B cell (primary cell): ENCODE results near the gene VWA8. TPM values are rescaled to one million over a fixed set of nuclear protein-coding genes. Genes with fewer than 3 reads are reported as not detected.

Experiments
- ATAC-seq: fragments of 200-7000 bp; cut with Tn5 transposase; one replicate; pipeline ENCODE4 v1.10.0; 2021; ENCODE audit warnings: low read depth, mild to moderate bottlenecking, moderate number of reproducible peaks, moderate library complexity
- CTCF ChIA-PET: fragments of 350-600 bp; sonication (Branson Sonifier 250); formaldehyde crosslinking; loops from one replicate; lab custom pipeline; 2021; ENCODE audit warnings: antibody characterized with exemption, inconsistent platforms; lab: Charles Lee
- POLR2A ChIA-PET: fragments of 350-600 bp; sonication (Branson Sonifier 250); formaldehyde crosslinking; loops from one replicate; lab custom pipeline; 2021; ENCODE audit warnings: antibody characterized with exemption; lab: Charles Lee
- DNase-seq: peaks from one replicate; pipeline ENCODE4 v3.0.0; 2013
- H2AFZ ChIP-seq: 2 replicates; pipeline ENCODE4 v1.6.1; 2012; ENCODE audit warnings: mild to moderate bottlenecking, low read depth, low read length; ENCODE audit not compliant: insufficient read depth, poor library complexity, severe bottlenecking
- H3K27ac ChIP-seq, 2 donors: 1 replicate in 1 of 2; 2 replicates in 1 of 2; pipeline ENCODE4 v1.5.1; 2012 to 2013; ENCODE audit warnings: low read length in 2 of 2, mild to moderate bottlenecking in 2 of 2, moderate library complexity in 1 of 2
- H3K27me3 ChIP-seq, 4 experiments: fragments of 200-600 bp in 1 of 4; sonication (generic) in 1 of 4; replicated peaks in 1 of 4; 1 replicate in 2 of 4; 2 replicates in 2 of 4; pipeline versions ENCODE4 v1.6.1 to v1.7.0; 2013 to 2016; ENCODE audit warnings: low read length in 3 of 4, mild to moderate bottlenecking in 2 of 4, mixed read lengths in 1 of 4, moderate library complexity in 1 of 4; ENCODE audit not compliant: insufficient read depth in 4 of 4, control insufficient read depth in 3 of 4; ENCODE audit errors: control extremely low read depth in 1 of 4
- H3K36me3 ChIP-seq, 2 experiments: replicated peaks in 1 of 2; 1 replicate in 1 of 2; 2 replicates in 1 of 2; pipeline versions ENCODE4 v1.6.1 to v1.7.1; 2013; ENCODE audit warnings: low read length in 1 of 2; ENCODE audit not compliant: insufficient read depth in 2 of 2, control insufficient read depth in 1 of 2; ENCODE audit errors: control extremely low read depth in 1 of 2, extremely low read depth in 1 of 2
- H3K4me1 ChIP-seq, 2 donors: fragments of 200-600 bp in 1 of 2; sonication (generic) in 1 of 2; 1 replicate in 1 of 2; 2 replicates in 1 of 2; pipeline versions ENCODE4 v1.5.1 to v1.6.1; 2013 to 2017; ENCODE audit warnings: low read length in 2 of 2; ENCODE audit not compliant: control insufficient read depth in 2 of 2, insufficient read depth in 2 of 2
- H3K4me2 ChIP-seq: replicated peaks from 2 replicates; pipeline ENCODE3; 2012; ENCODE audit warnings: mild to moderate bottlenecking, low read depth, low read length; ENCODE audit not compliant: poor library complexity, severe bottlenecking
- H3K4me3 ChIP-seq, 5 experiments: fragments of 200-600 bp in 1 of 5; sonication (generic) in 1 of 5; 1 replicate in 3 of 5; 2 replicates in 2 of 5; pipeline versions ENCODE4 v1.5.1 to v1.7.0; 2011 to 2016; ENCODE audit warnings: low read length in 4 of 5, mild to moderate bottlenecking in 4 of 5, low read depth in 2 of 5, control low read depth in 1 of 5, moderate library complexity in 1 of 5; ENCODE audit not compliant: insufficient read depth in 1 of 5; ENCODE audit errors: control extremely low read depth in 1 of 5, extremely low read depth in 1 of 5
- H3K79me2 ChIP-seq: fragments of 200-600 bp; sonication (generic); one replicate; pipeline ENCODE4 v1.6.0; 2016; ENCODE audit warnings: low read length; ENCODE audit not compliant: control insufficient read depth, insufficient read depth
- H3K9ac ChIP-seq: fragments of 200-600 bp; sonication (generic); 2 replicates; pipeline ENCODE4 v1.6.1; 2017; ENCODE audit warnings: mild to moderate bottlenecking, low read length, moderate library complexity
- H3K9me3 ChIP-seq, 3 donors: one replicate each; pipeline versions ENCODE4 v1.6.1 to v1.7.1; 2013; ENCODE audit warnings: low read length in 2 of 3; ENCODE audit not compliant: control insufficient read depth in 2 of 3, insufficient read depth in 1 of 3; ENCODE audit errors: control extremely low read depth in 1 of 3
- H4K20me1 ChIP-seq: 2 replicates; pipeline ENCODE4 v1.6.0; 2012; ENCODE audit warnings: mild to moderate bottlenecking, low read length; ENCODE audit not compliant: insufficient read depth, control insufficient read depth, poor library complexity, severe bottlenecking
- H3K27ac Mint-ChIP-seq: one replicate; pipeline ENCODE4 v1.8.0; 2021; ENCODE audit warnings: mixed read lengths
- H3K27me3 Mint-ChIP-seq: one replicate; pipeline ENCODE4 v1.8.0; 2021; ENCODE audit warnings: mixed read lengths
- H3K4me1 Mint-ChIP-seq: one replicate; pipeline ENCODE4 v1.8.0; 2021; ENCODE audit warnings: mixed read lengths
- H3K4me3 Mint-ChIP-seq: one replicate; pipeline ENCODE4 v1.8.0; 2021; ENCODE audit warnings: mixed read lengths
- H3K9me3 Mint-ChIP-seq: one replicate; pipeline ENCODE4 v1.8.0; 2022; ENCODE audit warnings: mixed read lengths; ENCODE audit not compliant: insufficient read depth
- CTCF ChIP-seq: fragments of 200-600 bp; IDR thresholded peaks from one replicate; pipeline ENCODE4 v1.8.0; 2022; ENCODE audit warnings: antibody characterized with exemption, mild to moderate bottlenecking
- EZH2 ChIP-seq: IDR thresholded peaks from 2 replicates; pipeline ENCODE4 v1.6.1; 2012; ENCODE audit warnings: borderline replicate concordance, low read depth, mild to moderate bottlenecking, moderate library complexity, low read length; ENCODE audit not compliant: insufficient read depth, poor library complexity, severe bottlenecking
- WGBS: methylation state at CpG from one replicate; pipeline ENCODE4 v1.1.5; 2013; ENCODE audit warnings: missing lambda C conversion rate; ENCODE audit not compliant: insufficient coverage; 5-methylcytosine and 5-hydroxymethylcytosine counted together
- intact Hi-C: fragments of 100-400 bp; cut with micrococcal nuclease; formaldehyde crosslinking; loops from one replicate; pipeline ENCODE4 v1.10.0; 2022
- polyA plus RNA-seq: library from polyadenylated mRNA; depleted of rRNA; stranded (reverse); fragments of >200 nt; gene quantifications from 2 replicates; pipeline ENCODE4 v1.2.3, GENCODE V29; 2012
- total RNA-seq, 2 donors: library from RNA; stranded (reverse); fragments of 120-200 nt in 1 of 2; gene quantifications; 1 replicate in 1 of 2; 2 replicates in 1 of 2; pipeline versions ENCODE4 v1.2.3 to v1.2.4, GENCODE V29; 2013 to 2022

Gene VWA8
- total and polyA plus RNA-seq, 2 donors (not counting 1 experiment from before 2014, with no cell fraction given): 6.0 to 19.7 TPM

DNA sequence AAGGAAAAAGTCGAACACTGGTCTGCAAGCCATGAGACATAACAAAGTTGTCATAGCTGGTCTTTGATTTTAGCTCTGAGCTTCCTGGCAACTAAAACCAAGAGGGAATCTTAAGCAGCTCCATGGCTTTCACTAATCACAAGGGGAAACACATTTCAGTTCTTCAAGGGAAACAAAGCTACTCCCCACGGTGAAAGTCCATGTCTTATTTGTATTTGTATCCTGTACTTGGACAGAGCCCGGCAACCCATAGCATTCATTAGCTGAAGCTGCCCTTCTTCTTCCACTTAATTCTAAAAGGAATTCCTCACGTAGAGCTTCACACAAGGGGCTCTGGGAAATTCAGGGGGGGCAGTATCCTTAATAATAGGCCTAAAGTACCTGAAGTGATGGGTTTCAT lies 374.7 kb downstream of the VWA8 start:
- Mint-ChIP-seq H3K4me1 (peaks cover 8% of the 10 kb centered on the region), H3K4me3 (no peak overlapping the region), H3K9me3 (no peaks in the 10 kb centered on the region), H3K27me3 (no peaks in the 10 kb centered on the region), H3K27ac (no peak overlapping the region)
- CTCF ChIA-PET: interaction anchor here (0.7 to 1.0 kb wide), 3 partner anchors 67 to 173 kb away, joined by 3 read pairs; no protein-coding TSS in a partner anchor
- Histone ChIP-seq H3K27ac (no peak overlapping the region), H3K4me2 (no peak overlapping the region), H3K4me3 (no peak overlapping the region), H2AFZ (no peak overlapping the region), H3K9ac (no peak overlapping the region), H3K9me3 (no peaks in the 10 kb centered on the region), H3K4me1 (peaks cover 0 to 6% of the 10 kb centered on the region in 2 donors), H3K27me3 (no peaks in the 10 kb centered on the region), H3K36me3 (peaks cover 1 to 5% of the 10 kb centered on the region in 2 experiments), H4K20me1 (no peaks in the 10 kb centered on the region), H3K79me2 (no peaks in the 10 kb centered on the region)
- POLR2A ChIA-PET: no interaction called here
- DNase-seq (no peak), ATAC-seq (no peak)
- no peak for TF ChIP-seq EZH2
- no peak for TF ChIP-seq CTCF
- intact Hi-C loops: no loop called here
- 100% methylated on average over 2 of the region's 4 CpGs for WGBS

DNA sequence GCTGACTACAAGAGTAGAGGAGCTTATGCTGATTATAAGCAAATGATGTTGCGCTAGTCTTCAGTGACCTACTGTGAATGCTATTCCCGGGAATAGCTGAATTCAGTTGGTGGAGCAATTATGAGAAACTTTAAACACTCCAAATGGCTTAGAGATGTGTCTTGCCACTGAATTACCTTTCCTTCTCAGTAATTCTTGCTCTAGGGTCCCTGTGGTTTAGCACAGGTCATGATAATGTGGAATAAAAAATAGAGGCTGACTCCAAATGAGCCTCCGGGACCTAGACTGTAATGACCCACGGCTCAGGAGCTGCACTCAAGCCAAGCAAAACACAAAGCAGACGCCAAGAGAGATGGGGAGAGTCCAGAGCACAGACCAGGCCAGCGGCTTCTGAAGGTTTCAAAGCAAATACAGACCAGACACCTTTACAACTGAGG lies 378.9 kb downstream of the VWA8 start:
- H3K27ac Mint-ChIP-seq: no peak overlapping the region
- Histone ChIP-seq H3K4me3 (no peak overlapping the region), H3K4me2 (no peak overlapping the region), H3K79me2 (no peaks in the 10 kb centered on the region), H3K4me1 (no peaks in the 10 kb centered on the region), H3K9me3 (no peaks in the 10 kb centered on the region), H3K27ac (no peak overlapping the region), H3K9ac (no peak overlapping the region), H3K27me3 (no peaks in the 10 kb centered on the region), H4K20me1 (no peaks in the 10 kb centered on the region), H2AFZ (no peak overlapping the region), H3K36me3 (peaks cover 1 to 5% of the 10 kb centered on the region in 2 experiments)
- DNase-seq (no peak), ATAC-seq (no peak)
- 100% methylated on average over 2 of the region's 6 CpGs for WGBS
- TF ChIP-seq CTCF (no peak), EZH2 (no peak)
- ChIA-PET POLR2A (no interaction called here), CTCF (no interaction called here)
- H3K27me3 Mint-ChIP-seq: no peaks in the 10 kb centered on the region
- H3K4me1 Mint-ChIP-seq: no peaks in the 10 kb centered on the region
- no peaks in the 10 kb centered on the region for H3K9me3 Mint-ChIP-seq
- H3K4me3 Mint-ChIP-seq: no peak overlapping the region
- intact Hi-C loops: no loop called here
